Measurements from ENCODE around the gene USH2A.

DNA sequence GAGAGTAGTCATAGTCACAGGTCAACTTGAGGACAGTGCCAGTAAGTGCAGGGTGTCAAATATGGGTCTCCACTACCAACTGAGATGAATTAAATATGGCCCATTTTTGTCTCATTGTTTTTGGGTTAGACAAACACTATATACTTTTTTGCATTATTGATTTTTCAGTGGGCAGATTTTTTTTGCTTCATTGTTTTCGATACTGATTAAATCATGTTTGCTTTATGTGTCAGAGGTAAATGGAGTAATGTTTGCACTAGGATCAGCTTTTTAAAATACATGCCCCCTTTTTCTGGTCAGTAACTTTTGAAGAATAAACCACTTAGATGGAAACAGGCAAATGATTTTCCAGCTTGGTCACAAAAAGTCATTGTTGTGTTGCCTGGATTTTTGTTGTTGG is 199.0 kb downstream of the USH2A start:
- TF ChIP-seq, protein P1, sequence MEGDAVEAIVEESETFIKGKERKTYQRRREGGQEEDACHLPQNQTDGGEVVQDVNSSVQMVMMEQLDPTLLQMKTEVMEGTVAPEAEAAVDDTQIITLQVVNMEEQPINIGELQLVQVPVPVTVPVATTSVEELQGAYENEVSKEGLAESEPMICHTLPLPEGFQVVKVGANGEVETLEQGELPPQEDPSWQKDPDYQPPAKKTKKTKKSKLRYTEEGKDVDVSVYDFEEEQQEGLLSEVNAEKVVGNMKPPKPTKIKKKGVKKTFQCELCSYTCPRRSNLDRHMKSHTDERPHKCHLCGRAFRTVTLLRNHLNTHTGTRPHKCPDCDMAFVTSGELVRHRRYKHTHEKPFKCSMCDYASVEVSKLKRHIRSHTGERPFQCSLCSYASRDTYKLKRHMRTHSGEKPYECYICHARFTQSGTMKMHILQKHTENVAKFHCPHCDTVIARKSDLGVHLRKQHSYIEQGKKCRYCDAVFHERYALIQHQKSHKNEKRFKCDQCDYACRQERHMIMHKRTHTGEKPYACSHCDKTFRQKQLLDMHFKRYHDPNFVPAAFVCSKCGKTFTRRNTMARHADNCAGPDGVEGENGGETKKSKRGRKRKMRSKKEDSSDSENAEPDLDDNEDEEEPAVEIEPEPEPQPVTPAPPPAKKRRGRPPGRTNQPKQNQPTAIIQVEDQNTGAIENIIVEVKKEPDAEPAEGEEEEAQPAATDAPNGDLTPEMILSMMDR (IDR thresholded peaks at IDR 0.05): no peak
- TF ChIP-seq JUND (IDR thresholded peaks at IDR 0.05): no peak
- TF ChIP-seq EP300 (IDR thresholded peaks at IDR 0.05; ENCODE audit: borderline replicate concordance in 1 of 2, low read depth in 1 of 2, low read length in 1 of 2): no peak
- TF ChIP-seq, protein P2, sequence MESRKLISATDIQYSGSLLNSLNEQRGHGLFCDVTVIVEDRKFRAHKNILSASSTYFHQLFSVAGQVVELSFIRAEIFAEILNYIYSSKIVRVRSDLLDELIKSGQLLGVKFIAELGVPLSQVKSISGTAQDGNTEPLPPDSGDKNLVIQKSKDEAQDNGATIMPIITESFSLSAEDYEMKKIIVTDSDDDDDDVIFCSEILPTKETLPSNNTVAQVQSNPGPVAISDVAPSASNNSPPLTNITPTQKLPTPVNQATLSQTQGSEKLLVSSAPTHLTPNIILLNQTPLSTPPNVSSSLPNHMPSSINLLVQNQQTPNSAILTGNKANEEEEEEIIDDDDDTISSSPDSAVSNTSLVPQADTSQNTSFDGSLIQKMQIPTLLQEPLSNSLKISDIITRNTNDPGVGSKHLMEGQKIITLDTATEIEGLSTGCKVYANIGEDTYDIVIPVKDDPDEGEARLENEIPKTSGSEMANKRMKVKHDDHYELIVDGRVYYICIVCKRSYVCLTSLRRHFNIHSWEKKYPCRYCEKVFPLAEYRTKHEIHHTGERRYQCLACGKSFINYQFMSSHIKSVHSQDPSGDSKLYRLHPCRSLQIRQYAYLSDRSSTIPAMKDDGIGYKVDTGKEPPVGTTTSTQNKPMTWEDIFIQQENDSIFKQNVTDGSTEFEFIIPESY (IDR thresholded peaks at IDR 0.05; ENCODE audit: borderline replicate concordance, low read depth): no peak
- TF ChIP-seq, protein P3, sequence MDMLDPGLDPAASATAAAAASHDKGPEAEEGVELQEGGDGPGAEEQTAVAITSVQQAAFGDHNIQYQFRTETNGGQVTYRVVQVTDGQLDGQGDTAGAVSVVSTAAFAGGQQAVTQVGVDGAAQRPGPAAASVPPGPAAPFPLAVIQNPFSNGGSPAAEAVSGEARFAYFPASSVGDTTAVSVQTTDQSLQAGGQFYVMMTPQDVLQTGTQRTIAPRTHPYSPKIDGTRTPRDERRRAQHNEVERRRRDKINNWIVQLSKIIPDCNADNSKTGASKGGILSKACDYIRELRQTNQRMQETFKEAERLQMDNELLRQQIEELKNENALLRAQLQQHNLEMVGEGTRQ (IDR thresholded peaks at IDR 0.05; ENCODE audit: borderline replicate concordance, low read depth, low read length): no peak
